HUES48 (cell line): ENCODE data around the gene TACC2.

Experiments
- H3K27ac ChIP-seq: one replicate; pipeline ENCODE4 v1.7.0; 2013; ENCODE audit warnings: low read depth, low read length, inconsistent platforms
- H3K27me3 ChIP-seq: 2 replicates; pipeline ENCODE4 v1.6.1; 2013; ENCODE audit warnings: mild to moderate bottlenecking, low read length; ENCODE audit not compliant: control insufficient read depth, insufficient read depth
- H3K36me3 ChIP-seq: 2 replicates; pipeline ENCODE4 v1.6.1; 2013; ENCODE audit warnings: low read length; ENCODE audit not compliant: control insufficient read depth, insufficient read depth
- H3K4me1 ChIP-seq: 2 replicates; pipeline ENCODE4 v1.6.1; 2013; ENCODE audit warnings: mild to moderate bottlenecking, low read length; ENCODE audit not compliant: control insufficient read depth, insufficient read depth
- H3K4me3 ChIP-seq: 2 replicates; pipeline ENCODE4 v1.5.1; 2013; ENCODE audit warnings: mild to moderate bottlenecking, low read depth, low read length
- H3K9ac ChIP-seq: 2 replicates; pipeline ENCODE4 v1.6.1; 2013; ENCODE audit warnings: mild to moderate bottlenecking, low read depth, low read length, moderate library complexity
- H3K9me3 ChIP-seq: 2 replicates; pipeline ENCODE4 v1.6.1; 2013; ENCODE audit warnings: low read length; ENCODE audit not compliant: control insufficient read depth, insufficient read depth

The TACC2 gene

DNA sequence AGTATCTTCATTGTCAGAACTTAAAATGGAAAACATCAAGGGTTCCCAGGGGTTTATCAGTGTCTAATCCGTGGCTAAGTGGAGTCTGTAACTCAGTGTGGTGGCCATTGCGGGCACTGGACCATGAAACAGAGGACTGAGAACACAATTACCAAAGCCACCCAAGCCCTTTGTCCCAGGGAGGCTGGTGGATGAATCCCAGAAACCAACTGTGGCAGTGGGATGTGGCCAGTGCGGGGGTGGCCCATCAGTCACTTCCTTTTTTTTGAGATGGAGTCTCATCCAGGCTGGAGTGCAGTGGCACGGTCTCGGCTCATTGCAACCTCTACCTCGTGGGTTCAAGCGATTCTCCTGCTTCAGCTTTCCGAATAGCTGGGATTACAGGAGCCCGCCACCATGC is 61.8 kb downstream of the TACC2 start:
- H3K9me3 ChIP-seq, result no peaks in the 10 kb centered on the region
- peaks cover 3% of the 10 kb centered on the region; the same call in 1 of the 2 replicates for H3K4me1 ChIP-seq
- no peak overlapping the region for H3K9ac ChIP-seq
- H3K4me3 ChIP-seq, result no peak overlapping the region
- H3K27me3 ChIP-seq, result no peaks in the 10 kb centered on the region
- H3K36me3 ChIP-seq, result no peaks in the 10 kb centered on the region
- H3K27ac ChIP-seq, result no peak overlapping the region

GRCh38 chr10:122051609-122052385 is 62.8 kb downstream of the TACC2 start:
- Histone ChIP-seq H3K9me3 (no peaks in the 10 kb centered on the region), H3K9ac (no peak overlapping the region), H3K27ac (no peak overlapping the region), H3K27me3 (no peaks in the 10 kb centered on the region), H3K36me3 (no peaks in the 10 kb centered on the region), H3K4me1 (peaks cover 3% of the 10 kb centered on the region; the same call in 1 of the 2 replicates), H3K4me3 (no peak overlapping the region)

DNA sequence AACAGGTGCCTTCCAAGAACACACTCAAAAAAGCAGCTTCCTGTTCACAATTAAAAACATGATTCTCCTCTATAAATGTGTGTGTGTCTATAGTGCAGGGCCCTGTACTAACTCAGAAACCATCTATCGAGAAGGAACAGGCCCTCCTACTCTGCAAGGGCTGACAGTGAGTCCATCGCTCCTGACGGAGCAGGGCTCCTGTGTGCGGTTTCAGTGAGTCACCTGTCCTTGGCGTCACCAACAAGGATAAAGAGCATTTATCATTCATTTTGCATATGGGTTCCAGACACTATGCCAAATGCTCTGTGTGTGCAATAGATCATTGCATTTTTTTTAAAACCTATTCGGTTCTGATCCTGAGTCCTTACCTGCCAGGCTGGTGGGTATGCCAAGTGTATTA is 63.7 kb downstream of the TACC2 start:
- H3K9ac ChIP-seq, result no peak overlapping the region
- no peak overlapping the region for H3K27ac ChIP-seq

GRCh38 chr10:122053314-122053713 is 64.4 kb downstream of the TACC2 start:
- no peaks in the 10 kb centered on the region for H3K9me3 ChIP-seq
- no peaks in the 10 kb centered on the region for H3K27me3 ChIP-seq
- H3K4me3 ChIP-seq, result no peak overlapping the region
- H3K27ac ChIP-seq, result no peak overlapping the region
- peaks cover 3% of the 10 kb centered on the region; the same call in 1 of the 2 replicates for H3K4me1 ChIP-seq
- no peak overlapping the region for H3K9ac ChIP-seq
- no peaks in the 10 kb centered on the region for H3K36me3 ChIP-seq

More for the DNA sequence above, 63.7 kb downstream of the TACC2 start:
- Histone ChIP-seq H3K4me1 (peaks cover 3% of the 10 kb centered on the region; the same call in 1 of the 2 replicates), H3K9me3 (no peaks in the 10 kb centered on the region), H3K4me3 (no peak overlapping the region), H3K27me3 (no peaks in the 10 kb centered on the region), H3K36me3 (no peaks in the 10 kb centered on the region)

GRCh38 chr10:122054048-122055025 is 65.4 kb downstream of the TACC2 start:
- Histone ChIP-seq H3K9ac (no peak overlapping the region), H3K27ac (no peak overlapping the region), H3K4me1 (0 out of 2 replicates have a peak, but pooled peaks cover 3% of the 10 kb centered on the region)

DNA sequence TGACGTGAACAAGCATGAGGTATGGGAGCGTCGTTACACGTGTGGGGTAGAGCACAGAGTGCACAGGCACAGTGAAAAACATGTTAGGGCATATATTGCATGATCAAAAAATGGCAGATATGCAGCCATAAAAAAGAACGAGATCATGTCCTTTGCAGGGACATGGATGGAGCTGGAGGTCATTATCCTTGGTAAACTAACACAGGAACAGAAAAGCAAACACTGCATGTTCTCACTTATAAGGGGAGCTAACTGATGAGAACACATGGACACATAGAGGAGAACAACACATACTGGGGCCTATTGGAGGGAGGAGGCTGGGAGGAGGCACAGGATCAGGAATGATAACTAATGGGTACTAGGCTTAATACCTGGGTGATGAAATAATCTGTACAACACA is 66.3 kb downstream of the TACC2 start:
- Histone ChIP-seq H3K36me3 (no peaks in the 10 kb centered on the region), H3K27me3 (no peaks in the 10 kb centered on the region), H3K4me3 (no peak overlapping the region), H3K9me3 (no peaks in the 10 kb centered on the region), H3K4me1 (0 out of 2 replicates have a peak, but pooled peaks cover 3% of the 10 kb centered on the region), H3K9ac (no peak overlapping the region), H3K27ac (no peak overlapping the region)

More at GRCh38 chr10:122054048-122055025, 65.4 kb downstream of the TACC2 start:
- H3K36me3 ChIP-seq, result no peaks in the 10 kb centered on the region
- no peaks in the 10 kb centered on the region for H3K9me3 ChIP-seq
- no peak overlapping the region for H3K4me3 ChIP-seq
- no peaks in the 10 kb centered on the region for H3K27me3 ChIP-seq

DNA sequence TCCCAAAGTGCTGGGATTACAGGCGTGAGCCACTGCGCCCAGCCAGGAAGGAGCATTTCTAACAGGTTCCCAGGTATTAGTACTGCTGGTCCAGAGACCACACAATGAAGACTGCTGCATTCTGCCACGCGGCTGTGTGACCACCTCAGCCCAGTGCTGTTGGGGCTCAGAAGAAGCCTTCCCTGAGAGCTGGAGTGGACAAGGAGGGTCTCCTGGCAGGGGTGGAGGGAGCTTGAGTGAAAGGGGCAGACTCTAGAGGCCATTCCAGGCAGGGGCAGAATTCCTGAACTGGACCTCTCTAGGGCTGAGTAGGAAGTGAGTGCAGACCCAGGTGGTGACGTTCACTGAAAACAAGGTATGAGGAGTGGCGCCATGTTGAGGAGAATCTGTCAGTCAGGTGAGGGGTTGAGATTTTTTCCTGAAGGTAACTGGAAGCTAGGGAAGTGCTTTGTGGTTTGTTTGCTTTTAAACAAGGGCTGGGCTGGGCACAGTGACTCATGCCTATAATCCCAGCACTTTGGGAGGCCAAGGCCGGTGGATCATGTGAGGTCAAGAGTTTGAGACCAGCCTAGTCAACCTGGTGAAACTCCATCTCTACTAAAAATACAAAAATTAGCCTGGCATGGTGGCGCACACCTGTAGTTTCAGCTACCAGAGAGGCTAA is 67.6 kb downstream of the TACC2 start:
- no peaks in the 10 kb centered on the region for H3K36me3 ChIP-seq
- no peaks in the 10 kb centered on the region for H3K4me1 ChIP-seq
- H3K9me3 ChIP-seq, result no peaks in the 10 kb centered on the region
- no peak overlapping the region for H3K27ac ChIP-seq
- no peaks in the 10 kb centered on the region for H3K27me3 ChIP-seq
- no peak overlapping the region for H3K9ac ChIP-seq
- H3K4me3 ChIP-seq, result no peak overlapping the region

DNA sequence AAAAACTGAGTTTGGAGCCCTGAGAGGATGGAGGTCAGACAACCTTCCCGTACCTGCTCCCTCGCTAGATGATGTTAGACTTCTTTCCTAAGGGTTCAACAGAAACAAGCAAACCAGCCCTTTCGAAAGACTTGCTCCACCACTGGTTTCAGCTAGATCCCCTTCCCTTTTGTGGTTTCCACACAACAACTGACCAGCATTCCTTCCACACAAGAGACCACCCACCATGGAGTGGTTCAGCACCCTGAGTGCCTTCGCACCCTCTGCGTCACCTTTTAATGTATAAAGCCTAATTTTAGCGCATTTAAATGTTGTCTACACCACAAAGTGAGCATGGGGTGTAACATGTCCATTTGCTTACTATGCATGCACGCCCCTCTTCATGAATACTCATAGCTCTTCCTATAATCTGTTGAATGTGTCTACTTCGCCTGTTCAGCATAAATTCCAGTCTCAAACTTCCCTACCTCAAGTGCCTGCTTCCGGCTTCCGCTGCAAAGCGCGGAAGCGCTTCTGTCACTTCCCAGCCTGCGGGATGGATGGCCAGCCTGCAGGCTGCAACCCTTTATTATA is 69.0 kb downstream of the TACC2 start:
- Histone ChIP-seq H3K4me1 (no peaks in the 10 kb centered on the region; the same call in 1 of the 2 replicates), H3K9ac (no peak overlapping the region), H3K36me3 (no peaks in the 10 kb centered on the region), H3K9me3 (no peaks in the 10 kb centered on the region), H3K27me3 (no peaks in the 10 kb centered on the region), H3K4me3 (no peak overlapping the region), H3K27ac (no peak overlapping the region)

DNA sequence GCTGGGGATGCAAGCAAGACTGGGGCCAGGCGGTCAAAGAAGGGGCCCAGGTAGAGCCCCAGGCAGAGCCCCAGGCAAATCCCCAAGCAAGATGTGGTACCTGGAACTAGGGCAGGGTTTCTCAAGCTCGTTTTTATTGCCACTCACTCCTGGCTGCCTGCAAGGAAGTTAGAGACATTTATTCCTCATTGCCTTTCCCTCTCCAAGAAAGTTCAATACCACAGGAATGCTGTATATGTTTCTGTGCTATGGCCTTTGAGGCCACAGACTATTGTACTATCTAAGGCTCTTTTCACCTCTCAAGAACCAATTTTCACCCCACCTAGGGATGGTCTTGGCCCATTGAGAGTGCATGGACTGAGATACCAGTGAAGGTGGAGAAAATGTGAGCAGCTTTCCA is 71.3 kb downstream of the TACC2 start:
- Histone ChIP-seq H3K9me3 (no peaks in the 10 kb centered on the region), H3K4me1 (peaks cover 4% of the 10 kb centered on the region), H3K9ac (no peak overlapping the region), H3K27me3 (no peaks in the 10 kb centered on the region), H3K36me3 (no peaks in the 10 kb centered on the region), H3K27ac (no peak overlapping the region), H3K4me3 (no peak overlapping the region)

DNA sequence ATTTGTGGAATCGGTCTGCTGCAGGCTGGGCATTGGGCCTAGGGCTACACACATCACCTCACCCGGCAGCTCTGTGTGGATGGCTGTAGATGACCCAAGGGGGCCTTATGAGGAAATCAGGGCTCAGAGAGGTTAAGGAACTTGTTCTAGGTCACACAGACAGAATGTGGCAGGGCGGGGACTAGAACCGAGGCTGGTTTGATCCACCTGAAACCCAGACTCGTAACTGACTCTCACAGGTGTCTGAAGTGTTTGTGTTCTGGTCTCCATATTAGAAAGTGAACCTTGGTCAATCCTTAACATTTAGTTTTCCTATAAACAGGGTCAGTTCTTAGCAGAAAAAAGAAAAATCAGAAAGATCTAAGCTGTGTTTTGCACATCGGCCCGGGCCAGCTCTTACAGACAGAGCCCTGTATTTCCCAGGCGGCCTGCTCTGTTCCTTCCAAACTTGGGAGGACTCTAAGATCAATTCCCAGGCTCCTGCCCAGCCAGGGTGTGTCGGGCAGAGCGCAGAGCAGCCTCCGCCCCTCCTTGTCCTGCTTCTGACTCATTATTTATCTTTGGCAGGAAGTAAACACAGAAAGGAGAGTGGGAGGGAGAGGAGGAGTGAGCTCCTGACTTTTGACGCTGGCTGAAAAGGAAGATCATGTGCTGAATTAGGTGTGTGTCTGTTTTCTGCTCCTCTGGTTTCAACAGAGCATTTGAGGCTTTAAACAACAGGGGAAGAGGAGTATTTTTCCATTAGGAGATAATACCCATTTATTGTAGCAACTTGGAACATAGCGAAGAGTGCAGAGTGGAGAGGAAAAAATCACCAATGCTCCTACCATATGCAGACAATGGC is 74.1 kb downstream of the TACC2 start:
- peaks cover 4% of the 10 kb centered on the region for H3K4me1 ChIP-seq
- H3K36me3 ChIP-seq, result no peaks in the 10 kb centered on the region
- peak overlapping the region; percentile 80 for H3K27ac ChIP-seq
- H3K9me3 ChIP-seq, result no peaks in the 10 kb centered on the region
- H3K9ac ChIP-seq, result no peak overlapping the region
- H3K4me3 ChIP-seq, result no peak overlapping the region
- no peaks in the 10 kb centered on the region for H3K27me3 ChIP-seq
